ENCODE measurements around the gene MYH11. TPM values are rescaled to one million over a fixed set of nuclear protein-coding genes. Genes with fewer than 3 reads are reported as not detected.
A peak's percentile ranks its signal among the peaks of the same experiment; 100 is the strongest.

The MYH11 gene
- total RNA-seq, 1 experiment from 2014 or later = not detected

DNA sequence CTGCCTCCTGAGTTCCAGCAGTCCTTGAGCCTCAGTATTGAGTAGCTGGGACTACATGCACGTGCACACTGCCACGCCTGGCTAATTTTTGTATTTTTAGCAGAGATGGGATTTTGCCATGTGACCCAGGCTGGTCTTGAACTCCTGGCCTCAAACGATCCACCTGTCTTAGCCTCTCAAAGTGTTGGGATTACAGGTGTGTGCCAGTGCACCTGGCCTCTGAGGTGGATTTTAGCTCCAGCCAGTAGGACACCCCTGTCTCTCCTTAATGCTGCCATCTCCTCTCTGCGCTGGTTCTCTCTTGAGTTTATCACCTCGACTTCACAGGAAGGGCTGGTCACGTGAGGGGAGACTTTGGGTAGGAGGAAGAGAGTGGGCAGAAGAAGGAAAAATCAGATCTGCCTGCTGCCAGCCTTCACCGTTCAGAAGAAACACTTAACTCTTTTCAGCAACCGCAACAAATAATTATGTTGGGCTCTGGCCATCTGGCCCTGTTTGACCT is 151.7 kb downstream of the MYH11 start:
- intact Hi-C loops (cut with micrococcal nuclease; ENCODE audit: unreplicated experiment) = no loop called here
- Histone ChIP-seq H3K4me3 (ENCODE audit: low read depth, low read length) (no peak overlapping the region), H3K9me3 (no peaks in the 10 kb centered on the region), H3K36me3 (ENCODE audit: control insufficient read depth, insufficient read depth, low read length) (no peaks in the 10 kb centered on the region; the same call in 1 of the 2 replicates), H3K27me3 (replicated peaks; ENCODE audit: control insufficient read depth, insufficient read depth, low read length) (no peaks in the 10 kb centered on the region), H3K4me1 (no peaks in the 10 kb centered on the region)
- Mint-ChIP-seq H3K4me1 (ENCODE audit: low read depth, unreplicated experiment) (peaks cover 6% of the 10 kb centered on the region), H3K36me3 (ENCODE audit: insufficient read depth, unreplicated experiment) (peaks cover 23% of the 10 kb centered on the region), H3K9me3 (ENCODE audit: unreplicated experiment) (no peaks in the 10 kb centered on the region), H3K4me3 (ENCODE audit: unreplicated experiment) (no peak overlapping the region), H3K27me3 (ENCODE audit: insufficient read depth, unreplicated experiment) (no peaks in the 10 kb centered on the region), H3K27ac (ENCODE audit: unreplicated experiment) (no peak overlapping the region)
- ChIA-PET POLR2A (no interaction called here), CTCF (interaction anchor here (0.7 to 1.0 kb wide), 2 partner anchors 40 to 63 kb away, joined by 3 to 4 read pairs; no protein-coding TSS in a partner anchor)
- no peak for DNase-seq
- no TSS peak for BruUV-seq (replicated peaks)
- TF ChIP-seq, protein P1, sequence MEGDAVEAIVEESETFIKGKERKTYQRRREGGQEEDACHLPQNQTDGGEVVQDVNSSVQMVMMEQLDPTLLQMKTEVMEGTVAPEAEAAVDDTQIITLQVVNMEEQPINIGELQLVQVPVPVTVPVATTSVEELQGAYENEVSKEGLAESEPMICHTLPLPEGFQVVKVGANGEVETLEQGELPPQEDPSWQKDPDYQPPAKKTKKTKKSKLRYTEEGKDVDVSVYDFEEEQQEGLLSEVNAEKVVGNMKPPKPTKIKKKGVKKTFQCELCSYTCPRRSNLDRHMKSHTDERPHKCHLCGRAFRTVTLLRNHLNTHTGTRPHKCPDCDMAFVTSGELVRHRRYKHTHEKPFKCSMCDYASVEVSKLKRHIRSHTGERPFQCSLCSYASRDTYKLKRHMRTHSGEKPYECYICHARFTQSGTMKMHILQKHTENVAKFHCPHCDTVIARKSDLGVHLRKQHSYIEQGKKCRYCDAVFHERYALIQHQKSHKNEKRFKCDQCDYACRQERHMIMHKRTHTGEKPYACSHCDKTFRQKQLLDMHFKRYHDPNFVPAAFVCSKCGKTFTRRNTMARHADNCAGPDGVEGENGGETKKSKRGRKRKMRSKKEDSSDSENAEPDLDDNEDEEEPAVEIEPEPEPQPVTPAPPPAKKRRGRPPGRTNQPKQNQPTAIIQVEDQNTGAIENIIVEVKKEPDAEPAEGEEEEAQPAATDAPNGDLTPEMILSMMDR (IDR thresholded peaks at IDR 0.05; ENCODE audit: insufficient read depth in 1 of 2, low read depth in 1 of 2, low read length in 1 of 2, severe bottlenecking in 1 of 2, unreplicated experiment in 1 of 2) = no peak

DNA sequence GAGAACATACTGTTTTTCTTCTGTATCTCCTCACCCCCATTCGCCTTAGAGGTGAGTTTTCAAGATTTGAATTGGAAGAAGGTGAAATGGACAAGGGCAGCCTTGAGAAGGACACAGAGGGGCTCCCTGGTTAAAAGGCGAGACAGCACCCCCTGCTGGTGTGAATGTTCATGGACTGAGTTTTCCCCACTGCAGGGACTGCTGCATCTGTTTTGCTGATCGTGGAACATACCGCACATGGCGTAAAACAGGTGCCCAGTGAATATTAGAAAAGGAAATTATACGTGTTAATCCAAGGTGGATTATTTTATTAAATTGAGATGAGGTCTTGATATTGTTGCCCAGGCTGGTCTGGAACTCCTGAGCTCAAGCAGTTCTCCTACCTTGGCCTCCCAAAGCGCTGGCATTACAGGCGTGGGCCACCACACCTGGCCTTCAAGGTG is 152.3 kb downstream of the MYH11 start:
- peaks cover 29% of the 10 kb centered on the region for H3K36me3 Mint-ChIP-seq (ENCODE audit: insufficient read depth, unreplicated experiment)
- peak; percentile 53 to 78 for DNase-seq

DNA sequence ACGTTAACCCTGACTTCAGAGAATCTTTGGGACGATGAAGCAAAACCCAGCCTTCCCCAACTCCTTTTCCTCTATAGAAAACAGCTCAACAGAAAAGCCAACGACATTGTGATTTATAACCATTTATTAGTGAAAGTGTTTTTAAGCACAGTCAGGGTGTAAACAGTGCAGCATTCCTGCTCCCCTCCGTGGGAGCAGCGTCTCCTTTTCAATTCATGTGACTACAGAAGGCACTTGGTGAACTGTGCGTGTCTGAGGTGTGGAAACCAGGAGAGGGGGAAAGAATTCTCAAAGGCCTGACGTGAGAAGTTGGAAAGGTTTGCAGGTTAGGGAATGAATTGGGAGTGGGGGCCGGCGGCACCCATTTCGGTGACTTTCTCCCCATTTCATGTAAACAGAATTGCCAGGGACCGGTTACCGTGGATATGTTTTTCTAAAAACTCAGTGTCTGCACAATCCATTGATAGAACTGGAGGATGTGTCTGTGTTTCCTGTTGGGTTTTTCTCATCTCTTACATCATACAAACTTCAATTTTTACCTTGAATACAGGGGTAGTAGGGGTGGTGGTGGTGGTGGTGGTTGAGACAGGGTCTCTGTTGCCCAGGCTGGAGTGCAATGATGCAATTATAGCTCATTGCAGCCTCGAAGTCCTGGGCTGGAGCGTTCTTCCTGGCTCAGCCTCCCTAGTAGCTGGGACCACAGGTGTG is 153.6 kb downstream of the MYH11 start:
- no TSS peak for BruUV-seq (replicated peaks)
- Histone ChIP-seq H3K9me3 (no peaks in the 10 kb centered on the region), H3K36me3 (ENCODE audit: control insufficient read depth, insufficient read depth, low read length) (no peaks in the 10 kb centered on the region; the same call in 1 of the 2 replicates), H3K4me3 (ENCODE audit: low read depth, low read length) (no peak overlapping the region), H3K4me1 (no peaks in the 10 kb centered on the region), H3K27me3 (replicated peaks; ENCODE audit: control insufficient read depth, insufficient read depth, low read length) (no peaks in the 10 kb centered on the region)
- no peak for DNase-seq
- TF ChIP-seq, protein P1 (IDR thresholded peaks at IDR 0.05; ENCODE audit: insufficient read depth in 1 of 2, low read depth in 1 of 2, low read length in 1 of 2, severe bottlenecking in 1 of 2, unreplicated experiment in 1 of 2) = no peak
- ChIA-PET CTCF (no interaction called here), POLR2A (no interaction called here)
- peak overlapping the region; percentile 49 for H3K27ac Mint-ChIP-seq (ENCODE audit: unreplicated experiment)
- no peak overlapping the region for H3K4me3 Mint-ChIP-seq (ENCODE audit: unreplicated experiment)
- no peaks in the 10 kb centered on the region for H3K27me3 Mint-ChIP-seq (ENCODE audit: insufficient read depth, unreplicated experiment)
- peaks cover 39% of the 10 kb centered on the region for H3K36me3 Mint-ChIP-seq (ENCODE audit: insufficient read depth, unreplicated experiment)
- intact Hi-C loops (cut with micrococcal nuclease; ENCODE audit: unreplicated experiment) = no loop called here
- H3K4me1 Mint-ChIP-seq (ENCODE audit: low read depth, unreplicated experiment) = peaks cover 6% of the 10 kb centered on the region
- no peaks in the 10 kb centered on the region for H3K9me3 Mint-ChIP-seq (ENCODE audit: unreplicated experiment)

More for the DNA sequence above, 152.3 kb downstream of the MYH11 start:
- TF ChIP-seq, protein P1 (IDR thresholded peaks at IDR 0.05; ENCODE audit: insufficient read depth in 1 of 2, low read depth in 1 of 2, low read length in 1 of 2, severe bottlenecking in 1 of 2, unreplicated experiment in 1 of 2) = peak; percentile 69 to 73
- Mint-ChIP-seq H3K4me3 (ENCODE audit: unreplicated experiment) (no peak overlapping the region), H3K4me1 (ENCODE audit: low read depth, unreplicated experiment) (peaks cover 6% of the 10 kb centered on the region), H3K27me3 (ENCODE audit: insufficient read depth, unreplicated experiment) (no peaks in the 10 kb centered on the region), H3K27ac (ENCODE audit: unreplicated experiment) (no peak overlapping the region), H3K9me3 (ENCODE audit: unreplicated experiment) (no peaks in the 10 kb centered on the region)
- Histone ChIP-seq H3K36me3 (ENCODE audit: control insufficient read depth, insufficient read depth, low read length) (no peaks in the 10 kb centered on the region; the same call in 1 of the 2 replicates), H3K4me1 (no peaks in the 10 kb centered on the region), H3K27me3 (replicated peaks; ENCODE audit: control insufficient read depth, insufficient read depth, low read length) (no peaks in the 10 kb centered on the region), H3K4me3 (ENCODE audit: low read depth, low read length) (no peak overlapping the region), H3K9me3 (no peaks in the 10 kb centered on the region)
- intact Hi-C loops (cut with micrococcal nuclease; ENCODE audit: unreplicated experiment) = no loop called here
- CTCF ChIA-PET = interaction anchor here (0.7 to 1.0 kb wide), 2 partner anchors 41 to 62 kb away, joined by 3 to 4 read pairs; no protein-coding TSS in a partner anchor
- POLR2A ChIA-PET = no interaction called here
- BruUV-seq (replicated peaks) = no TSS peak

Data from Caco-2 (cell line).